IPS DF 19.7 (cell line): ENCODE data around the gene PTP4A1.

Experiments
- DNase-seq: peaks from one replicate; pipeline ENCODE4 v3.0.0-alpha.2; 2013; ENCODE audit warnings: low read depth, low spot score

The PTP4A1 gene

GRCh38 chr6:63556369-63556768 lies 15.9 kb upstream of the PTP4A1 start:
- DNase-seq, result no peak

DNA sequence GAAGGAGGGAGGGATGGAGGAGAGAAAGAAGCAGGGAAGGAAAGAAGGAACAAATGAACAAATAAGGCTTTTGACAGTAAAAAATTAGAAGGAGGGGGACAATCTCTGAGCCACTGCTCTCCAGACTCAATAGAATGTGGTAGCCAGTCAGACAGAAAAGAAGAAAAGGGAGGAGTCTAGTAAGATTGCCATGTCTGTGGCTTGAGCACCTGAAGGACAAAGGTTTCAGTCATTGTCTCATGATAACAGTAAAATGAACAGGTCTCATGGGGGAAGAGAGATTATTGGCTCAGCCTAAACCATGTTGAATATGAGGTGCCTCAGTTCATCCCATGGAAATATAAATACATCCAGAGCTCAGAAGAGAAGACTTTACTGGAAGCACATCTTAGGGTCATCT lies 14.0 kb upstream of the PTP4A1 start:
- DNase-seq, result no peak

DNA sequence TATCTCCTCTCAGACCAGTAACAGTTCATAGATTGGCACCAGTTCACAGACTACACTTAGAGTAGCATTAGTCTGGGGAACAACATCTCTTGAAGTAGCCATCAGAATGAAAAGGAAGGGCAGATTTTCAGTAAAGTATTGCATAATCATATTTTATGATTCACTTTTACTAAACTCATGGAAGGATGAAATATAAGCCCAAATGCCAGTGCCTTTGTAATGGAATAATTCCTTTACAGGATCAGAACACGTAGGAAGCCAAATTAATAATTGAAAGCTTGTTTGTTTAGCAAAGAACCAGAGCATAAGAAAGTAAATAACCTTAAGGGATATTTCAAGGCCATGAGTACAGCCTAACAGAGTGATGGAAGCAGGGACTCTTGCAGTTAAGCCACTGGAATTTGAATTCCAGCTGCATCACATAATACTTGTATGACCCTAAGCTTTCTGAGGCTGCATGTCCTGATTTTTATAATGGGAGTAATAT lies 11.4 kb upstream of the PTP4A1 start:
- DNase-seq, result no peak

- DNase-seq, result no peak
Observed at GRCh38 chr6:63561288-63561687, 11.0 kb upstream of the PTP4A1 start.

- DNase-seq, result no peak
Observed at GRCh38 chr6:63563235-63563634, 9.0 kb upstream of the PTP4A1 start.

DNA sequence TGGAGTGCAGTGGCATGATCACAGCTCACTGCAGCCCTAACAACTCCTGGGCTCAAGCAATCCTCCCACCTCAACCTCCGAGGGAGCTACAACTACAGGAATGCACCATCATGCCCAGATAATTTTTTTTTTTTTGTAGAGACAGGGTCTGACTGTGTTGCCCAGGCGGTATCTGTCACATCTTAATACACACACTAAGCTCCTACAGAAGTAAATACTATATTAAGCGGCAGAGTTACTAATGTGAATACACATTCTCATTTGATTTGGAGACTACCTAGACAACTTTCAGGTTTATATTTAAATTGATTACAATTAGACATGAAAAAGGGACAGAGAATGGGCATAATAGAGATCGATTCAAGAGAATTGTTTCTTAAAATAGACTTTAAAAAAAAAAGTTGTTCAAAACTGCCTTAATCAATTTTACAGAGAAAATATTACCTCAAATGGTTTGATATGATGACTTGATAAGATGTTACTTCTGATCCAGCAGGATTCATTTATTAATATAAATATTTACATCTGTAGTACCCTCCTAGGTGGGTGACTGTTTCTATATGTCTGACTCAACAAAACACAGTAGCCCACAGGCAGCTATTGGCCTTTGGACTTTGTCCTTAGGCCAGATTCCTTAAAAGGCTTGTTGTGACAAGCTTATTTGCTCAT lies 7.1 kb upstream of the PTP4A1 start:
- no peak for DNase-seq

DNA sequence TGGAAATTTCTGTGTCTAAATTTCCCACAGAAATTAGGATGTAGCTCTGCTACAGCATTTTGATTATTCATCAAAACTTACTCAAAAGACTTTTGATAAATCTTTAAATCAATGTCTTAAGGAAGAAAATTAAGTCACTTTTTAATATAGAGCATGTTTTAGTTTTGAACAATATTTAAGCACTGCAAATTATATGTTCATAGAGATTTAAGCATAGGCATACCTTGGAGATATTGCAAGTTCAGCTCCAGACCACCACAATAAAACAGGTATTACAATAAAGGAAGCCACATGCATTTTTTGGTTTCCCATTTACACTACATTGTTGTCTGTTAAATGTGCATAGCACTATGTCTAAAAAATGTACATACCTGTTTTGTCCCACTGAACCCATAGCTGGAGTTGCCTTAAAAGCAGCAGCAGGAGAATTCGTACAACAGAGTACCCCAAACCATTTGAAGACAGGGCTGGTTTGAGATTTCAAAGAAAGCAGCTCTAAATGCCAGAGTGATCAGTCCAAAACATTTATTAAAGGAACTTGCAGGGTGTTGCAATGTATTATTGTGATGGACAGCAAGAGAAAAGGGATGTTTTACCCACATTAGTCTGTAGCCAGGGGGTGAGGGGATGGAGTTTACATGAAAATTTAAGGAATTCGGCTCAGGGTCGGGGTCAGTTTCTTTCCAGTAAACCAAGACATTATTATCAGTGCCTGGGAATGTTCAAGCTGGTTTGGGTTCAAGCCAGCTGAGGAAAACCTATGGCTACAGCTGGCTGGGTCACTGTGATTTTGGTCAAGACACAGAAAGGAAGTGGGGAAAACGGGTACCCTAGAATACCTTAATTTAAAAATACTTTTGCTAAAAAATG lies 6.3 kb upstream of the PTP4A1 start:
- no peak for DNase-seq

DNA sequence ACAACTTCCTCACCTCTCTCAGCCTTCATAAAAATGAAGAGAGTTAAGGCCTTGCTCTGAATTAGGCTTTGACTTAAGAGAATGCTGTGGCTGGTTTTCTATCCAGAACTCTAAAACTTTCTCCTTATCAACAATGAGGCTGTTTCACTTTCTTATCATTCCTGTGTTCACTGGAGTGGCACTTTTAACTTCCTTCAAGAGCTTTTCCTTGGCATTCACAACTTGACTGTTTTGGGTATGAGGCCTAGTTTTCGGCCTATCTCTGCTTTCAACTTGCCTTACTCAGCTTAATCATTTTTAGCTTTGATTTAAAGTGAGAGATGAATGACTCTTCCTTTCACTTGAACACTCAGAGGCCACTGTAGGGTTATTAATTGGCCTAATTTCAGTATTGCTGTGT lies 4.3 kb upstream of the PTP4A1 start:
- DNase-seq, result no peak

GRCh38 chr6:63571361-63572043 lies 778 bp upstream of the PTP4A1 start:
- DNase-seq, result no peak

GRCh38 chr6:63572747-63573075 lies 431 bp downstream of the PTP4A1 start:
- no peak for DNase-seq

DNA sequence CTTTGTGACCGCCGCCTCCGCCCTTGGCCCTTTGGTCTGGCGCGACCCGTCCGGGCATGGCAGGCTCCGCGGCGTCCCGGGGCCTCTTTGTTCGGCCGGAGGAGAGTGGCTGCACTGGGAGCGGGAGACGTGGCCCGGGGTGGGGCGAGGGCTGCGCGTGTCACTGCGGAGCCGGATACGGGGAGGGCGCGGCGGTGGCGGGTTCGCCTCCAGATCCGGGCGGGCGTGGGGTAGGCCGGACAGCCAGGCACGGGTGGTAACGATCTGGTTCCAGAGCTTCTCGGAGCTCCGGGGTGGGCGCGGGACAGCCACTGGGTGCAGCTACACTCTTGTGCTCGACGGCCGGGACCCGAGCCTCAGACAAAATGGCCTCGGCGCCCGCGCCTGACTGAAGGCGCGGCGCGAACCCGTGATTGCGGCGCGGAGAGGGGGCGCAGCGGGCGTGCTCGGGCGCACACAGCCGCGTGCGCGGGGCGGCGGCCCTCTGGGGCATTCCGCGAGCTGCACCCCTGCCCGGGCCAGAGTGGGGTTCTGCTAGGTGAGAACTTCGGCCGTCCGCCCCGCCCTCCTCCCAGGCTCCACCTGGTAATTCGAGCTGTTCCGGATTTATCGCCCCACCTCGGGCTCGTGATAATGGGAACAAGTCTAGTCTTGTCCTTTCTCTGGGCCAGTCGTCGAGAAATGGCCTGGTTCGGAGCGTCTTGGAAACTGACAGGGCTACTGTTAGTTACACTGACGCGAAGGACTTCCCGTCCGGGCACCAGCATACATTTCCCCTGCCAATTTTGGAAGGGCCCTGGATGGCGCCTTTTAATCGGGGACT lies 1.0 kb downstream of the PTP4A1 start:
- peak; percentile 74 for DNase-seq

GRCh38 chr6:63573899-63574553 lies 1.7 kb downstream of the PTP4A1 start:
- no peak for DNase-seq

GRCh38 chr6:63574554-63574900 lies 2.2 kb downstream of the PTP4A1 start:
- no peak for DNase-seq

- no peak for DNase-seq
Observed at GRCh38 chr6:63576147-63576772, 4.0 kb downstream of the PTP4A1 start.

DNA sequence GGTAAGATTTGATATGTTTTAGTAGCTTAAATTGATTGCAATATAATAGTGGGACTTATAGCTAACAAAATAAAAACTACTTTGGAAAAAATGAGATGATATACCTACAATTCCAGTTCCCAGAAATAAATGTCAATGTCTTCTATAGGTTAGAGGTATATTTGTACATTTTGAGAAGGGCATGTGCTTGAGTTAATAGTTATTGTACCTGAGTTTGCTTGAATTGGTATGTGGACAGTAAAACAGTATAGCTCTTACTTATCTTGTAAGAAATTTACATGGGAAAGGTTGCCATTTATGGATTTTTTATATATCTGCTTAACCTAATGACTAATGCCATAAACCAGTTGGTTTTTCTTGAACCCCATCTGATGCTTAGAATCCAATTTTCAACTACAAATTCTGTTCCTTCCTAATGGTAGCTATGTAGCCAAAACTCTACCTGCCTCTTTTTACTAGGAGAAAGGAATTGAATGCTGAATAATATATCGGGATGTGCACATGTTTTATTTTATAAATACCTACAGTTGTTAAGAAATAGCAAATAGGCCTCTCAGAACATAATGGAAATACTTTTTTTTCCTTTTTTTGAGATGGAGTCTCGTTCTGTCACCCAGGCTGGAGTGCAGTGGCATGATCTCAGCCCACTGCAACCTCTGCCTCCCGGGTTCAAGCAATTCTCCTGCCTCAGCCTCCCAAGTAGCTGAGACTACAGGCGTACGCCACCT lies 4.9 kb downstream of the PTP4A1 start:
- DNase-seq, result no peak

GRCh38 chr6:63578757-63579156 lies 6.5 kb downstream of the PTP4A1 start:
- DNase-seq, result no peak

- no peak for DNase-seq
Observed at GRCh38 chr6:63579937-63580703, 7.8 kb downstream of the PTP4A1 start.

DNA sequence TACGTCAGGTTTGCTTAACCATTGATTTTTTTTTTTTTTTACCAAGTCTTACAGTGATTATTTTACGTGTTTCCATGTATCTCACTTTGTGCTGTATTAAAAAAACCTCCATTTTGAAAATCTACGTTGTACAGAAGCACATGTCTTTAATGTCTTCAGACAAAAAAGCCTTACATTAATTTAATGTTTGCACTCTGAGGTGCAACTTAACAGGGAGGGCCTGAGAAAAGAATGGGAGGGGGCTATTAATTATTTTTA lies 8.4 kb downstream of the PTP4A1 start:
- no peak for DNase-seq

- no peak for DNase-seq
Observed at GRCh38 chr6:63581355-63582013, 9.2 kb downstream of the PTP4A1 start.
